Liver (tissue), 9 donors: ENCODE data around the gene C4orf17. TPM values are rescaled to one million over a fixed set of nuclear protein-coding genes. Genes with fewer than 3 reads are reported as not detected.

Experiments
- DNase-seq: peaks from one replicate; pipeline ENCODE4 v3.0.0-alpha.2; 2017; ENCODE audit warnings: low spot score
- H3K27ac ChIP-seq, 2 donors: one replicate each; pipeline ENCODE4 v1.7.0; 2013; ENCODE audit warnings: inconsistent platforms in 2 of 2, low read length in 2 of 2, control low read depth in 1 of 2, low read depth in 1 of 2, mild to moderate bottlenecking in 1 of 2
- H3K27me3 ChIP-seq, 4 donors: one replicate each; pipeline versions ENCODE4 v1.6.1 to v1.7.0; 2013; ENCODE audit warnings: low read length in 3 of 4, inconsistent platforms in 1 of 4, mild to moderate bottlenecking in 1 of 4, moderate library complexity in 1 of 4; ENCODE audit not compliant: control insufficient read depth in 4 of 4, insufficient read depth in 4 of 4
- H3K36me3 ChIP-seq, 4 donors: one replicate each; pipeline versions ENCODE4 v1.6.1 to v1.7.0; 2013; ENCODE audit warnings: low read length in 3 of 4, mild to moderate bottlenecking in 3 of 4, low read depth in 1 of 4, moderate library complexity in 1 of 4; ENCODE audit not compliant: control insufficient read depth in 4 of 4, insufficient read depth in 3 of 4
- H3K4me1 ChIP-seq, 4 donors: one replicate each; pipeline versions ENCODE4 v1.6.1 to v1.7.0; 2013; ENCODE audit warnings: low read length in 3 of 4, mild to moderate bottlenecking in 3 of 4, moderate library complexity in 1 of 4; ENCODE audit not compliant: control insufficient read depth in 4 of 4, insufficient read depth in 4 of 4
- H3K4me3 ChIP-seq, 3 donors: one replicate each; pipeline versions ENCODE4 v1.6.1 to v1.7.0; 2013; ENCODE audit warnings: low read length in 3 of 3, control low read depth in 1 of 3, low read depth in 1 of 3, mild to moderate bottlenecking in 1 of 3
- H3K9ac ChIP-seq, 2 donors: one replicate each; pipeline ENCODE4 v1.7.0; 2013; ENCODE audit warnings: low read length in 2 of 2, mild to moderate bottlenecking in 2 of 2, moderate library complexity in 2 of 2, control low read depth in 1 of 2, low read depth in 1 of 2
- H3K9me3 ChIP-seq, 4 donors: one replicate each; pipeline versions ENCODE4 v1.6.1 to v1.7.0; 2013; ENCODE audit warnings: low read length in 3 of 4; ENCODE audit not compliant: control insufficient read depth in 4 of 4
- ATF3 ChIP-seq: IDR thresholded peaks from 2 replicates; pipeline ENCODE4 v1.6.1; 2016; ENCODE audit warnings: antibody characterized with exemption
- CTCF ChIP-seq: fragments of 150-350 bp; IDR thresholded peaks from 2 replicates; pipeline ENCODE4 v1.5.1; 2017; ENCODE audit warnings: improper control_type of control experiment, low read depth, low read length; ENCODE audit not compliant: missing input control
- FOXA1 ChIP-seq: IDR thresholded peaks from 2 replicates; pipeline ENCODE4 v1.6.1; 2016; ENCODE audit warnings: antibody characterized with exemption
- FOXA2 ChIP-seq: IDR thresholded peaks from 2 replicates; pipeline ENCODE4 v1.6.1; 2016; ENCODE audit warnings: antibody characterized with exemption
- HNF4A ChIP-seq, 2 donors: conservative IDR thresholded peaks; 2 replicates each; pipeline ENCODE4 v1.6.1; 2016; ENCODE audit warnings: antibody characterized with exemption in 2 of 2, mild to moderate bottlenecking in 2 of 2
- HNF4G ChIP-seq: IDR thresholded peaks from 2 replicates; pipeline ENCODE4 v1.6.1; 2016; ENCODE audit warnings: antibody characterized with exemption
- JUND ChIP-seq, 2 donors: IDR thresholded peaks; 2 replicates each; pipeline ENCODE4 v1.6.1; 2016; ENCODE audit warnings: antibody characterized with exemption in 2 of 2
- MAX ChIP-seq: IDR thresholded peaks from 2 replicates; pipeline ENCODE4 v1.6.1; 2016; ENCODE audit warnings: antibody characterized with exemption
- NR2F2 ChIP-seq: IDR thresholded peaks from 2 replicates; pipeline ENCODE4 v1.6.1; 2016; ENCODE audit warnings: antibody characterized with exemption
- RAD21 ChIP-seq, 2 donors: IDR thresholded peaks; 2 replicates each; pipeline ENCODE4 v1.6.1; 2016; ENCODE audit warnings: antibody characterized with exemption in 2 of 2, mild to moderate bottlenecking in 2 of 2
- REST ChIP-seq: IDR thresholded peaks from 2 replicates; pipeline ENCODE4 v1.6.1; 2016; ENCODE audit warnings: antibody characterized with exemption, mild to moderate bottlenecking
- RXRA ChIP-seq, 2 donors: IDR thresholded peaks; 2 replicates each; pipeline ENCODE4 v1.6.1; 2017 to 2018; ENCODE audit warnings: antibody characterized with exemption in 2 of 2, mild to moderate bottlenecking in 1 of 2
- SP1 ChIP-seq: IDR thresholded peaks from 2 replicates; pipeline ENCODE4 v1.6.1; 2018; ENCODE audit warnings: antibody characterized with exemption, mild to moderate bottlenecking
- TAF1 ChIP-seq: conservative IDR thresholded peaks from 2 replicates; pipeline ENCODE4 v1.6.1; 2016; ENCODE audit warnings: antibody characterized with exemption, mild to moderate bottlenecking
- YY1 ChIP-seq: IDR thresholded peaks from 2 replicates; pipeline ENCODE4 v1.6.1; 2016; ENCODE audit warnings: antibody characterized with exemption, mild to moderate bottlenecking
- WGBS: extraction: QIAGEN DNeasy Blood & Tissue Kit; methylation state at CpG from one replicate; pipeline ENCODE4 v1.1.7; 2013; 5-methylcytosine and 5-hydroxymethylcytosine counted together
- polyA plus RNA-seq, 2 donors: library from polyadenylated mRNA; stranded (reverse) in 1 of 2; unstranded in 1 of 2; fragments of 200-250 nt in 1 of 2; fragments of >200 nt in 1 of 2; fragmentation: Nextera tagmentation in 1 of 2; extraction: Ambion mirVana in 1 of 2; gene quantifications; one replicate each; pipeline versions ENCODE4 v1.2.1 to v1.2.3, GENCODE V29; 2013 to 2015
- total RNA-seq, 2 donors: library from RNA; depleted of rRNA; stranded (reverse); fragments of >200 nt; gene quantifications; one replicate each; pipeline ENCODE4 v1.2.3, GENCODE V29; 2014
- TF ChIP-seq, protein P1 (sequence below): IDR thresholded peaks from 2 replicates; pipeline ENCODE4 v1.6.1; 2016; ENCODE audit warnings: antibody characterized with exemption
- donor health status: healthy.
- donor health status: healthy.
- donor health status: healthy.
- donor health status: healthy.
- donor health status: healthy.

The C4orf17 gene
- total and polyA plus RNA-seq, 4 donors = not detected

DNA sequence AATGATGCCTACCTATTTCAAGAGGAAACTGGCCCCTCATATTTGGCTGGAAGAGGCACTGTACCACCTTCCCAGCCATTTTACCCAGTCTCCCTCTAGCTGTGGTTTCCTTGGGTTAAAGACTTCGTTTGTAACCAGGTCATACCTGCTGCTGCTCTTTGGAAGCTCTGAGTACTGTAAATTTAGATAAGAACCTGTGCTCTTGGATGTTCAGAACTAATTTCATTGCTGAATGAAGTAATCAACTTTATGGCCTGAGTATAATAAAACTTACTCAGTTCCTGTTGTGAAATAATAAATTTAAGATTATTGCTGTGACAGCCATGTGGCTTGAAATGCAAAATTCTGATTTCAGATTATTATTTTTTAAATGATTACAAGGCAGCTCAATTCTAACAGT lies 76.0 kb downstream of the C4orf17 start:
- Histone ChIP-seq H3K27ac (peak overlapping the region in 1 of 2 donors; percentile 14), H3K4me1 (peaks cover 5 to 27% (median 13%) of the 10 kb centered on the region in 4 donors), H3K4me3 (no peak overlapping the region), H3K9ac (no peak overlapping the region), H3K36me3 (peaks cover 0 to 45% (median 19%) of the 10 kb centered on the region in 4 donors), H3K27me3 (no peaks in the 10 kb centered on the region), H3K9me3 (no peaks in the 10 kb centered on the region)
- WGBS = 21% methylated on average over 1 of the region's 1 CpG
- no peak for DNase-seq
- TF ChIP-seq REST = no peak
- no peak for TF ChIP-seq FOXA1
- TF ChIP-seq YY1 = no peak
- TF ChIP-seq, protein P1, sequence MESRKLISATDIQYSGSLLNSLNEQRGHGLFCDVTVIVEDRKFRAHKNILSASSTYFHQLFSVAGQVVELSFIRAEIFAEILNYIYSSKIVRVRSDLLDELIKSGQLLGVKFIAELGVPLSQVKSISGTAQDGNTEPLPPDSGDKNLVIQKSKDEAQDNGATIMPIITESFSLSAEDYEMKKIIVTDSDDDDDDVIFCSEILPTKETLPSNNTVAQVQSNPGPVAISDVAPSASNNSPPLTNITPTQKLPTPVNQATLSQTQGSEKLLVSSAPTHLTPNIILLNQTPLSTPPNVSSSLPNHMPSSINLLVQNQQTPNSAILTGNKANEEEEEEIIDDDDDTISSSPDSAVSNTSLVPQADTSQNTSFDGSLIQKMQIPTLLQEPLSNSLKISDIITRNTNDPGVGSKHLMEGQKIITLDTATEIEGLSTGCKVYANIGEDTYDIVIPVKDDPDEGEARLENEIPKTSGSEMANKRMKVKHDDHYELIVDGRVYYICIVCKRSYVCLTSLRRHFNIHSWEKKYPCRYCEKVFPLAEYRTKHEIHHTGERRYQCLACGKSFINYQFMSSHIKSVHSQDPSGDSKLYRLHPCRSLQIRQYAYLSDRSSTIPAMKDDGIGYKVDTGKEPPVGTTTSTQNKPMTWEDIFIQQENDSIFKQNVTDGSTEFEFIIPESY = no peak
- TF ChIP-seq RAD21 (IDR thresholded peaks at IDR 0.05) = no peak
- TF ChIP-seq CTCF = no peak
- TF ChIP-seq MAX = no peak
- no peak for TF ChIP-seq NR2F2
- no peak for TF ChIP-seq TAF1
- no peak for TF ChIP-seq HNF4A (conservative IDR thresholded peaks at IDR 0.05)
- no peak for TF ChIP-seq JUND (IDR thresholded peaks at IDR 0.05)
- no peak for TF ChIP-seq RXRA (IDR thresholded peaks at IDR 0.05)
- TF ChIP-seq SP1 = no peak

- Histone ChIP-seq H3K9ac (no peak overlapping the region), H3K27me3 (no peaks in the 10 kb centered on the region), H3K27ac (no peak overlapping the region), H3K4me1 (peaks cover 4 to 25% (median 11%) of the 10 kb centered on the region in 4 donors), H3K36me3 (peaks cover 0 to 46% (median 18%) of the 10 kb centered on the region in 4 donors), H3K9me3 (no peaks in the 10 kb centered on the region), H3K4me3 (no peak overlapping the region)
- TF ChIP-seq REST = no peak
- no peak for TF ChIP-seq FOXA2
- no peak for TF ChIP-seq YY1
- TF ChIP-seq FOXA1 = no peak
- no peak for TF ChIP-seq MAX
- peak; percentile 69 for TF ChIP-seq HNF4G
- no peak for TF ChIP-seq JUND (IDR thresholded peaks at IDR 0.05)
- TF ChIP-seq HNF4A (conservative IDR thresholded peaks at IDR 0.05) = peak; percentile 80 to 90
- no peak for TF ChIP-seq ATF3
- TF ChIP-seq RAD21 (IDR thresholded peaks at IDR 0.05) = no peak
- no peak for TF ChIP-seq TAF1
- TF ChIP-seq, protein P1 = no peak
- TF ChIP-seq RXRA (IDR thresholded peaks at IDR 0.05) = peak; percentile 25 to 55
- TF ChIP-seq SP1 = no peak
- TF ChIP-seq NR2F2 = peak; percentile 51
- DNase-seq = no peak
These were observed 76.5 kb downstream of the C4orf17 start for GRCh38 chr4:99587309-99587708.
